Inflammatory macrophage (primary cell): ENCODE measurements around the gene TLK1.

Experiments used
- DNase-seq, 2 donors: peaks; one replicate each; pipeline ENCODE4 v3.0.0-alpha.2; 2020 to 2022

Gene TLK1

DNA sequence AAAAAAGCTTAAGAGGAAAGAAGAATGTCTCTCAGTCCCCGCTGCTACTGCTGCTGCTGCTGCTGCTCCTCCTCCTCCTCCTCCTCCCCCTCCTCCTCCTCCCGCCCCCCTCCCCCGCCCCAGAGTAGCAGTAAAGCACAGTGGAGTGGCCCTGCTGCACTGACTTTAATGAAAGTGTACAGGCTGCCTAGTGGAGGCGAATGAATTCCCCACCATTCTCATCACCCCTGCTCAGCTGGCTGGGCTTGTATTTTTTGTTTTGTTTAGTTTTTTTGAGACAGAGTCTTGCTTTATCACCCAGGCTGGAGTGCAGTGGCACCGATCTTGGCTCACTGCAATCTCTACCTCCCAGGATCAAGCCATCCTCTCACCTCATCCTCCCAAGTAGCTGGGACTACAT, 197.3 kb downstream of the TLK1 start:
- no peak for DNase-seq

DNA sequence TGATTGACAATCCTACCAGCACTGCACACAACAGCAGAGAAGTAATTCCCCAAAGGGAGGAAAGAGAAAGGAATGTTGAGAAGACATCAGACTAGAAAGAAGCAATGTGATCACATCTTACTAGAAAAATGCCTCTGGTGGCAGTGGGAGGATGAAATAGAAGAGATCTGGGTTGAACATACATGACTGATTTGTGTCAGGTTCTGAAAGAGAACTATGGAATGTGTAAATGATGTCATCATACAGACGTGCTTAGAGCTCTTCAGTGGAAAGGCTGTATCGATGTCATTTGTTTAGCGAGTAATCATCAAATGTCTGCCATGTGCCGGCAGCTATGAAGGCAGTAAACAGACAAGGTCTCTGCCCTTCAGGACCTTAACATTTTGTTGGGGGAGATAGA, 206.8 kb downstream of the TLK1 start:
- no peak for DNase-seq

DNA sequence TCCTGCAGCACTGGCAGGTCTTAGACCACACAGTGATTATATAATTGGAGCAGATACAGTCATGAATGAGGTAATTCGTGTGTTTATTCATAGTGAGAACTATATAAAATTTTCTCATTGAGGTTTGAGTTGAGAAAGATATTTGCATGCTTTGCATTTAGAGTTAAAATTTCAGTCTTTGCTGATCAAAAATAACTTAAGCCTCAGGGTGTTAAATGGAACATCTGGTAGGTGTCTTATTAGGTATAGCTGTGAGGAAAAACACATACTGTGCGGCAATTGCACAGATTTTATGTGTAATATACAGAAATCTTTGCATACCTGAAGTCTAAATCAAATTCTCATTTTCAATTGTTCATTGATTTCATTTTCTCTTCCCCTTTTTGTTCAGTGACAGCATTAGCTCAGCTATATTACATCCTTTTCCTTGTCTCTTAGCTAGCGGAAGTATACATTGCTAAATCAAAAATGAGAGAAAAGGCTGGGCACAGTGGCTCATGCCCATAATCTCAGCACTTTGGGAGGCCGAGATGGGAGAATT, 210.4 kb downstream of the TLK1 start:
- DNase-seq: peak; percentile 51 to 80

DNA sequence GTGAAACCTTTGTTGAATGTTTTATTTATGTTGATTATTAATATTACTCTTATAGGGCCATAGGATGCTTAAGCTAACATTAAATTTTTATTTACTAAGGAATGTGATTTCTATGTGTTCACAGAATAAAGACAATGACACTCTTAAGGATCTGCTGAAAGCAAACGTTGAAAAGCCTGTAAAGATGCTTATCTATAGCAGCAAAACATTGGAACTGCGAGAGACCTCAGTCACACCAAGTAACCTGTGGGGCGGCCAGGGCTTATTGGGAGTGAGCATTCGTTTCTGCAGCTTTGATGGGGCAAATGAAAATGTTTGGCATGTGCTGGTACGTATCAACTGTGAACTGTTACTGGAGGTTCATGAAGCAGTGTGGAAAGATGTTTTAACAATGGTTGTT, 211.3 kb downstream of the TLK1 start:
- no peak for DNase-seq

GRCh38 chr2:170944545-170944944, 216.1 kb downstream of the TLK1 start:
- no peak for DNase-seq

GRCh38 chr2:170943596-170943995, 217.1 kb downstream of the TLK1 start:
- DNase-seq: no peak

DNA sequence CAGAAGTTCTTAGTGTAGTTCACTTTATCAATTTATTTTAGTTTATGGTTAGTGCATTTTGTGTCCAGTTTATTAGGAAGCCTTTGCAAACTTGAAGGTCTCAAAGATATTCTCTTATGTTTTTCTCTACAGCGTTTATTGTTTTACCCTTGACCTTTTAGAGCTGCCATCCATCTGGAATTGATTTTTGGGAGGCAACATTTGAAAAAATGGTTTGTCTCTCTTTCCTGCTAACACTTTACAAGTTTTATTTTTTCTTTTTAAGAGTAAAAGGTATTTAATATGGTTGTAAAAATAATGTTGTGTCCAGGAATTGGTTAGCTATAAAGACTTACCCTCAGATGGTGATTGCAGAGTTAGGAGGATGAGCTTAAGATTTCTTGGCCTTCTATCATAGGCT, 217.7 kb downstream of the TLK1 start:
- no peak for DNase-seq

GRCh38 chr2:170942615-170943014, 218.1 kb downstream of the TLK1 start:
- no peak for DNase-seq
